D721Med (cell line): ENCODE data around the gene GALNT17.

Experiments
- DNase-seq: peaks from one replicate; pipeline ENCODE4 v3.0.0; 2011; ENCODE audit warnings: low spot score; ENCODE audit not compliant: insufficient read length
- FAIRE-seq: peaks from 2 replicates; lab custom pipeline; 2011; peaks lifted over from hg19 to GRCh38; lab: Jason Lieb, UNC
- CTCF ChIP-seq: IDR thresholded peaks from 2 replicates; pipeline ENCODE4 v1.5.1; 2012; ENCODE audit warnings: mild to moderate bottlenecking, control low read depth; ENCODE audit not compliant: insufficient read depth; ENCODE audit errors: missing control alignments

Gene GALNT17

GRCh38 chr7:71746006-71746405, 614.1 kb downstream of the GALNT17 start:
- DNase-seq (no peak), FAIRE-seq (no peak)
- TF ChIP-seq CTCF: no peak

- DNase-seq: no peak
- no peak for FAIRE-seq
- no peak for TF ChIP-seq CTCF
Observed at GRCh38 chr7:71750290-71750689, 618.3 kb downstream of the GALNT17 start.

GRCh38 chr7:71752171-71752935, 620.4 kb downstream of the GALNT17 start:
- no peak for FAIRE-seq
- peak; percentile 77 for DNase-seq
- peak; percentile 68 for TF ChIP-seq CTCF

GRCh38 chr7:71753236-71753635, 621.3 kb downstream of the GALNT17 start:
- DNase-seq (no peak), FAIRE-seq (no peak)
- no peak for TF ChIP-seq CTCF

GRCh38 chr7:71753956-71754664, 622.2 kb downstream of the GALNT17 start:
- TF ChIP-seq CTCF: no peak
- FAIRE-seq (no peak), DNase-seq (no peak)

- no peak for TF ChIP-seq CTCF
- FAIRE-seq (no peak), DNase-seq (no peak)
Observed at GRCh38 chr7:71754828-71755227, 622.9 kb downstream of the GALNT17 start.

GRCh38 chr7:71761336-71761735, 629.4 kb downstream of the GALNT17 start:
- FAIRE-seq: no peak
- DNase-seq: no peak
- no peak for TF ChIP-seq CTCF
